RWPE2 (cell line): ENCODE results near the gene PBX2.

ENCODE experiments used
- ATAC-seq: fragments of 200-7000 bp; cut with Tn5 transposase; 3 replicates; pipeline ENCODE4 v1.9.1; 2021; ENCODE audit warnings: low read depth
- DNase-seq: peaks from one replicate; pipeline ENCODE4 v3.0.0-alpha.2; 2020; ENCODE audit warnings: low spot score
- H3K27ac ChIP-seq: fragments of 450-650 bp; 2 replicates; pipeline ENCODE4 v1.5.1; 2017; ENCODE audit warnings: mild to moderate bottlenecking; ENCODE audit not compliant: poor library complexity, severe bottlenecking
- H3K27me3 ChIP-seq: fragments of 250-450 bp; sonication (Bioruptor Pico); 2 replicates; pipeline ENCODE4 v1.5.1; 2021; ENCODE audit warnings: mild to moderate bottlenecking, moderate library complexity; ENCODE audit not compliant: insufficient read depth, poor library complexity, severe bottlenecking
- H3K36me3 ChIP-seq: fragments of 250-450 bp; sonication (Bioruptor Pico); 2 replicates; pipeline ENCODE4 v1.5.1; 2020; ENCODE audit warnings: low read depth, mild to moderate bottlenecking, moderate library complexity
- H3K4me1 ChIP-seq: fragments of 250-450 bp; sonication (Bioruptor Pico); 2 replicates; pipeline ENCODE4 v1.5.1; 2021; ENCODE audit warnings: mild to moderate bottlenecking, moderate library complexity; ENCODE audit not compliant: insufficient read depth, poor library complexity, severe bottlenecking
- H3K4me3 ChIP-seq: fragments of 250-450 bp; sonication (Bioruptor Pico); 2 replicates; pipeline ENCODE4 v1.5.1; 2021; ENCODE audit warnings: mild to moderate bottlenecking, moderate library complexity; ENCODE audit not compliant: severe bottlenecking
- H3K9me3 ChIP-seq: fragments of 250-450 bp; sonication (Bioruptor Pico); 2 replicates; pipeline ENCODE4 v1.5.1; 2021; ENCODE audit warnings: mild to moderate bottlenecking, moderate library complexity; ENCODE audit not compliant: severe bottlenecking
- TF ChIP-seq, protein P1 (sequence below): fragments of 450-650 bp; IDR thresholded peaks from one replicate; pipeline ENCODE4 v1.5.1; 2017; ENCODE audit warnings: mild to moderate bottlenecking, moderate library complexity; ENCODE audit not compliant: poor library complexity, severe bottlenecking

Gene PBX2

DNA sequence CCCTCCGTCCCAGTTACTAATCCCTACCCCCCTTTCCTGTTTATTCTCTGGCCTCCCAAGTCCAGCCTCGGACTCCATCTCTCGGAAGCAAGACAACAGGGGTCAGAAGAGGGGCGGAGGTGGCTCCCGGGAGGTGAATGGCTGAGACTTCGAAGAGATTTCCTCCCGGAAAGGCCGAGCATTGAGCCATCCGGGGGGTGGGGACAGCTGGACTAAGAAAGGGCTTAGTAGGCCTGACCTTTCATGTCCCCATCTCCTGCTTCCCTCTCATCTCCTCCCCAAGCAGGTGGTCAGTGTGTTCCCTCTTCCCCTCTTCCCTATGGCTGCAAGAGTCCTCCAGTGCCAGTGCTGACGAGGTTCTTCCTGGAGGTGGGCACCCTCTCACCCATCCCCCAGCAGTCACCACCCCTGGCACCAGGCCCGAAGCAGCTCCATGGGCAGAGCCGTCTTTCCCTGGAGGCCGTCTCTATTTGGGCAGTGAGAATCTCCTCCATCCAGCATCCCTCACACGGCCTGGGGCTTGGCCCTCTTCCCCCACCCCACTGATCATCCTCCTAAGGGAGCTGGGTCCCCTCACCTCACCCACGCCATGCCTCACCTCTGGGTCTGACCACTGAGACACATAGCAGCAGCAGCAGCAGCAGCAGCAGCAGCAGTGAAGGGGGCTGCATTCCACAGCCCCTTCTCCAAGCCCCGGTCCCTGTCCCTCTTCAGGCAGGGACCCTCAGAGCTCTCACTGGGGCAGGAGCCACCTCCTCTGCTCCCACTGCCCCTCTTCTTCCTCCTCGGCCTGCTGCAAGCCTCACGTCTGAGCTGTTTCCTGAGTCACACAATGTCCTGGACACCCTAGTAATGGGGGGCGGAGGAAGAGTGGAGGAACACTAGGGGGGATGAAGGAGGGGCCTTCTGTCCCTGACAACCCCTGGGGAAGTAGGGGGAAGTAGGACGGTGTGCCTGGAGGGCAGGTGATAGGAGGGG, 33.5 kb upstream of the PBX2 start, which contains the start of gene NOTCH4:
Gene NOTCH4, minus strand, starts transcription at position 810 of the 978 bp plus-strand sequence. Its CDS starts 139 bp downstream, at position 671.
- Histone ChIP-seq H3K36me3 (no peaks in the 10 kb centered on the region), H3K27me3 (no peaks in the 10 kb centered on the region), H3K9me3 (no peaks in the 10 kb centered on the region), H3K27ac (no peak within 1 kb of the TSS), H3K4me3 (no peak within 1 kb of the TSS), H3K4me1 (no peaks in the 10 kb centered on the region)
- DNase-seq (no peak), ATAC-seq (no peak)
- TF ChIP-seq, protein P1, sequence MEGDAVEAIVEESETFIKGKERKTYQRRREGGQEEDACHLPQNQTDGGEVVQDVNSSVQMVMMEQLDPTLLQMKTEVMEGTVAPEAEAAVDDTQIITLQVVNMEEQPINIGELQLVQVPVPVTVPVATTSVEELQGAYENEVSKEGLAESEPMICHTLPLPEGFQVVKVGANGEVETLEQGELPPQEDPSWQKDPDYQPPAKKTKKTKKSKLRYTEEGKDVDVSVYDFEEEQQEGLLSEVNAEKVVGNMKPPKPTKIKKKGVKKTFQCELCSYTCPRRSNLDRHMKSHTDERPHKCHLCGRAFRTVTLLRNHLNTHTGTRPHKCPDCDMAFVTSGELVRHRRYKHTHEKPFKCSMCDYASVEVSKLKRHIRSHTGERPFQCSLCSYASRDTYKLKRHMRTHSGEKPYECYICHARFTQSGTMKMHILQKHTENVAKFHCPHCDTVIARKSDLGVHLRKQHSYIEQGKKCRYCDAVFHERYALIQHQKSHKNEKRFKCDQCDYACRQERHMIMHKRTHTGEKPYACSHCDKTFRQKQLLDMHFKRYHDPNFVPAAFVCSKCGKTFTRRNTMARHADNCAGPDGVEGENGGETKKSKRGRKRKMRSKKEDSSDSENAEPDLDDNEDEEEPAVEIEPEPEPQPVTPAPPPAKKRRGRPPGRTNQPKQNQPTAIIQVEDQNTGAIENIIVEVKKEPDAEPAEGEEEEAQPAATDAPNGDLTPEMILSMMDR: no peak

DNA sequence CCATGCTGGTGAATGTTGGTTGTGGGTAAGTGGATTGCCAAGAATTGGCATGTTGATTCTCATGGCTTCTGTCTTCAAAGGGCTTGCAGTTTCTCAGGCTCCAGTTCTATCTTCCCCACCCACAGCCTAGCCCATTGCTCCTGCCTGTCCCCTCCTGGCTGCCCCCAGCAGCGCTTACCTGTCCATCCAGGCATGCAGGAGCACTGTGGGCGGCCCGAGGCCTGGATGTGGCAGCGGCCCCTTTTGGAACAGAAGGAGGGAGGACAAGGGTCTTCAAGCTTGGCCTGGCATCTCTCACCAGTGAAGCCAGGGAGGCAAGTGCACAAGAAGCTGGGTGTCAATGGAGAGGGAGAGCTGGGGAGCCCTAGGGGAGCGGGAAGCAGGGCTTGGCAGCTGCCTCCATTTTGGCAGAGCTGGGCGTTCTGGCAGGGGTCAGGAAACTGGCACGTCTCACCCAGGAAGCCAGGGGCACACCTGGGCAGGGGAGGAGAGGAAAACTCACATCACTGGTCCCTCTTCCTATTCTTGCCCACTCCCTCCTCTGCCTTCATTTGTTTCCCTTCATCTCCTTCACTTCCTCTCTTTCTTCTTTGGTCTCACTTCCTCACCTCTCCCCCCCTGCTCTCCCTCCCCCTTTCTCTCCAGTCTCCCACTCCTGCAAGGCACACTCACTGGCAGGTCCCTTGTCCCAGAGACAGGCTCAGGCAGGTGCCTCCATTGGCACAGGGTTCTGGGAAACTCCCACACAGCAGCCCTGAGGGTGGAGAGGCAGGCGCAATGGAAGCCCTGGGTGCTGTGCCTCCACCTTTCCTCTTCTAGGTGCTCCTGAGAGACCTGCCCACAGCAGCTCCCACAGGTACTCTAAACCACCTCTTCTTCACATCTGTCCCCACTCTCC, 32.6 kb upstream of the PBX2 start:
- H3K27me3 ChIP-seq: no peaks in the 10 kb centered on the region
- DNase-seq (no peak), ATAC-seq (no peak)
- no peak overlapping the region for H3K27ac ChIP-seq
- H3K36me3 ChIP-seq: no peaks in the 10 kb centered on the region
- H3K4me1 ChIP-seq: no peaks in the 10 kb centered on the region
- H3K4me3 ChIP-seq: no peak overlapping the region
- no peaks in the 10 kb centered on the region for H3K9me3 ChIP-seq
- TF ChIP-seq, protein P1: no peak

DNA sequence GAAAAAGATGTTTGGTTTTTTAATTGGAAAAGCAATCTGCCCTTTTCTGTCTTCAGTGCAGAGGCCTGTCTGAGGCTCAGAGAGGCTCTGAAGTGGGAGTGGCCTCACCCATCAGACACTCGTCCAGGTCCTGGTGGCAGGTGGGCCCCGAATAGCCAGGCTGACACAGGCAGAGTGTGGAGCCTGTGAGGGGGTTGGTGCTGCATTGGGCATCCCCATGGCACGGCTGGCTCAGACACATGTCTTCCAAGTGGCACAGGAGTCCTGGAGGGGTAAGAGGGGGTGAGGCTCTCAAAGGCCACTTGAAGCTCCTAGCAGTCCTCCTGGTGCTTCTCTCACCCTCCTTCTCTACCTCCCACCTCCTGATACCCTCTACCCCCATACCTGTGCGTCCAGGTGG, 30.0 kb upstream of the PBX2 start:
- Histone ChIP-seq H3K27me3 (no peaks in the 10 kb centered on the region), H3K4me1 (no peaks in the 10 kb centered on the region), H3K9me3 (no peaks in the 10 kb centered on the region), H3K27ac (no peak overlapping the region), H3K4me3 (no peak overlapping the region), H3K36me3 (no peaks in the 10 kb centered on the region)
- TF ChIP-seq, protein P1: no peak
- ATAC-seq (no peak), DNase-seq (no peak)

DNA sequence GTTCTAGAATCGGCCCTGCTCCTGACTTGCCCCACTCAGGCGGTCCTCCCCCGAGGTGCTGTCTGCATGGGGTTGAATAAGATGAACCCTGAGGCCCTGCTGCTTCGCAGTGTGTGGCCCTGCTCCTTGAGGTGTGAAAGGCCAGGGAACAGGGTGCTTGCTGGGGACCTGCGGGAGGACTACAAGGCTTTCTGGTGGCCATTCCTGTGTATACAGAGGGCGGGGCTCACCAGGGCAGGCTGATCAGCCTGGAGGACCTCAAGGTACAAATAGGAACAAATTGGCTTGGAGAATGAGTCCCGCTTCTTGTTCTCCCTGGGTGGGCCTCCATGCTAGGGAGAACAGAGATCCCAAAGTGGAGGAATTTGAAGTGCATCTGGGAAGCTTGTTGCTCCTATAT, 28.2 kb upstream of the PBX2 start:
- ATAC-seq: no peak
- Histone ChIP-seq H3K9me3 (no peaks in the 10 kb centered on the region), H3K27me3 (no peaks in the 10 kb centered on the region), H3K27ac (no peak overlapping the region), H3K4me1 (no peaks in the 10 kb centered on the region), H3K4me3 (no peak overlapping the region), H3K36me3 (no peaks in the 10 kb centered on the region)
- TF ChIP-seq, protein P1: no peak
- DNase-seq: no peak
